ENCODE measurements around the gene PLCL2. TPM values are rescaled to one million over a fixed set of nuclear protein-coding genes. Genes with fewer than 3 reads are reported as not detected.

Gene PLCL2
- total and polyA plus RNA-seq, 10 of the 15 experiments (the other 5 are each of a cell fraction or from before 2014, with no cell fraction given): 7.5 to 37.3 (median 21.7) TPM

DNA sequence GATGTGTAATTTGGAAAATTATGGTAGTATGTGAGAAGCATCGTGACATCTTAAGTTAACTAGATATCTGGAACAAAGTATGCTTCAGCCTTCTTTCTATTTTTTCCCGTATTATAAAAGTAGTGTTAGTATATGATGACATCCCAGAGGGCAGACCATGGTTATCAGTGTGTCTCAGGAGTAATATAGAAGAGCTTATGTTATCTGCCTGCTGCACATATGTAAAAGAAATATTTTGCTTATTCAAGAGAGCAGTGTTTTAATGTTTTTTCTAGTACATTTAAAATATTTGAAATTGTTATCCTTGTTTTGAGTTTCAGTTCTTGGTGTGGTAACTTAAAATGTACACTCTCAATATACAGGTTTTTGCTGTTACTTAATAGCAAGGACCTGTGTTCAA is 24.1 kb downstream of the PLCL2 start:
- ChIA-PET SMC1A (ENCODE audit: uncharacterized antibody, unreplicated experiment) (interaction anchor here (1.0 to 7.9 kb wide), 12 partner anchors 10 to 287 kb away, joined by 3 to 91 read pairs (median 8); no protein-coding TSS in a partner anchor), RAD21 (ENCODE audit: unreplicated experiment) (interaction anchor here (0.7 to 9.1 kb wide), 7 partner anchors 12 to 244 kb away, joined by 3 to 76 read pairs (median 3); partner anchors contain the start of gene PLCL2), CTCF (interaction anchor here (1.5 to 5.2 kb wide), 7 partner anchors 13 to 117 kb away, joined by 6 to 26 read pairs (median 9); partner anchors contain the start of gene PLCL2), POLR2A (interaction anchor here (0.6 to 1.8 kb wide), 6 partner anchors 8 to 222 kb away, joined by 3 to 4 read pairs (median 4); no protein-coding TSS in a partner anchor)
- in situ Hi-C loops (cut with MboI): loop anchor here (25.0 kb wide), 1 partner anchor 1547 kb away; no protein-coding TSS in a partner anchor
- no peaks in the 10 kb centered on the region for H4K20me1 ChIP-seq (ENCODE audit: control insufficient read depth, insufficient read depth)
- FAIRE-seq (no peak), DNase-seq (ENCODE audit: low read depth, low spot score) (no peak), ATAC-seq (no peak)
- no peak overlapping the region for H3K4me2 ChIP-seq (ENCODE audit: control insufficient read depth, insufficient read depth)
- no peak overlapping the region for H3K9ac ChIP-seq (ENCODE audit: control insufficient read depth, insufficient read depth, low read length)
- no peak overlapping the region for H3K27ac ChIP-seq (ENCODE audit: control insufficient read depth, insufficient read depth)
- H3K9me3 ChIP-seq (replicated peaks; ENCODE audit: control insufficient read depth, insufficient read depth, low read length): peaks cover 2% of the 10 kb centered on the region; the same call in 2 of the 3 replicates
- H3K4me1 ChIP-seq (ENCODE audit: control insufficient read depth, insufficient read depth, low read length): peaks cover 55% of the 10 kb centered on the region
- H3K4me3 ChIP-seq: no peak overlapping the region
- no peak overlapping the region for H2AFZ ChIP-seq (ENCODE audit: control insufficient read depth, low read depth, low read length)
- BruUV-seq (replicated peaks): no TSS peak
- no peaks in the 10 kb centered on the region for H3K36me3 ChIP-seq (ENCODE audit: control insufficient read depth in 2 of 2, insufficient read depth in 2 of 2, low read length in 1 of 2)
- 98% methylated on average over 2 of the region's 2 CpGs for WGBS (ENCODE audit: insufficient coverage, insufficient replicate concordance, low lambda C conversion rate, missing lambda C conversion rate)
- H3K27me3 ChIP-seq (replicated peaks in 1 of 2; ENCODE audit: control insufficient read depth in 2 of 2, insufficient read depth in 2 of 2, low read length in 1 of 2): no peaks in the 10 kb centered on the region
- peaks cover 94% of the 10 kb centered on the region for H3K79me2 ChIP-seq (ENCODE audit: control insufficient read depth, insufficient read depth, low read length)
- intact Hi-C loops (cut with micrococcal nuclease; ENCODE audit: unreplicated experiment): loop anchor here (5.0 kb wide), 1 partner anchor 138 kb away; no protein-coding TSS in a partner anchor
- TF ChIP-seq FOXK2 (IDR thresholded peaks at IDR 0.05): no peak
- no peak for TF ChIP-seq SREBF1 (IDR thresholded peaks at IDR 0.05; ENCODE audit: low read length)
- TF ChIP-seq, protein P1, sequence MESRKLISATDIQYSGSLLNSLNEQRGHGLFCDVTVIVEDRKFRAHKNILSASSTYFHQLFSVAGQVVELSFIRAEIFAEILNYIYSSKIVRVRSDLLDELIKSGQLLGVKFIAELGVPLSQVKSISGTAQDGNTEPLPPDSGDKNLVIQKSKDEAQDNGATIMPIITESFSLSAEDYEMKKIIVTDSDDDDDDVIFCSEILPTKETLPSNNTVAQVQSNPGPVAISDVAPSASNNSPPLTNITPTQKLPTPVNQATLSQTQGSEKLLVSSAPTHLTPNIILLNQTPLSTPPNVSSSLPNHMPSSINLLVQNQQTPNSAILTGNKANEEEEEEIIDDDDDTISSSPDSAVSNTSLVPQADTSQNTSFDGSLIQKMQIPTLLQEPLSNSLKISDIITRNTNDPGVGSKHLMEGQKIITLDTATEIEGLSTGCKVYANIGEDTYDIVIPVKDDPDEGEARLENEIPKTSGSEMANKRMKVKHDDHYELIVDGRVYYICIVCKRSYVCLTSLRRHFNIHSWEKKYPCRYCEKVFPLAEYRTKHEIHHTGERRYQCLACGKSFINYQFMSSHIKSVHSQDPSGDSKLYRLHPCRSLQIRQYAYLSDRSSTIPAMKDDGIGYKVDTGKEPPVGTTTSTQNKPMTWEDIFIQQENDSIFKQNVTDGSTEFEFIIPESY (IDR thresholded peaks at IDR 0.05): no peak
- TF ChIP-seq, protein P2, sequence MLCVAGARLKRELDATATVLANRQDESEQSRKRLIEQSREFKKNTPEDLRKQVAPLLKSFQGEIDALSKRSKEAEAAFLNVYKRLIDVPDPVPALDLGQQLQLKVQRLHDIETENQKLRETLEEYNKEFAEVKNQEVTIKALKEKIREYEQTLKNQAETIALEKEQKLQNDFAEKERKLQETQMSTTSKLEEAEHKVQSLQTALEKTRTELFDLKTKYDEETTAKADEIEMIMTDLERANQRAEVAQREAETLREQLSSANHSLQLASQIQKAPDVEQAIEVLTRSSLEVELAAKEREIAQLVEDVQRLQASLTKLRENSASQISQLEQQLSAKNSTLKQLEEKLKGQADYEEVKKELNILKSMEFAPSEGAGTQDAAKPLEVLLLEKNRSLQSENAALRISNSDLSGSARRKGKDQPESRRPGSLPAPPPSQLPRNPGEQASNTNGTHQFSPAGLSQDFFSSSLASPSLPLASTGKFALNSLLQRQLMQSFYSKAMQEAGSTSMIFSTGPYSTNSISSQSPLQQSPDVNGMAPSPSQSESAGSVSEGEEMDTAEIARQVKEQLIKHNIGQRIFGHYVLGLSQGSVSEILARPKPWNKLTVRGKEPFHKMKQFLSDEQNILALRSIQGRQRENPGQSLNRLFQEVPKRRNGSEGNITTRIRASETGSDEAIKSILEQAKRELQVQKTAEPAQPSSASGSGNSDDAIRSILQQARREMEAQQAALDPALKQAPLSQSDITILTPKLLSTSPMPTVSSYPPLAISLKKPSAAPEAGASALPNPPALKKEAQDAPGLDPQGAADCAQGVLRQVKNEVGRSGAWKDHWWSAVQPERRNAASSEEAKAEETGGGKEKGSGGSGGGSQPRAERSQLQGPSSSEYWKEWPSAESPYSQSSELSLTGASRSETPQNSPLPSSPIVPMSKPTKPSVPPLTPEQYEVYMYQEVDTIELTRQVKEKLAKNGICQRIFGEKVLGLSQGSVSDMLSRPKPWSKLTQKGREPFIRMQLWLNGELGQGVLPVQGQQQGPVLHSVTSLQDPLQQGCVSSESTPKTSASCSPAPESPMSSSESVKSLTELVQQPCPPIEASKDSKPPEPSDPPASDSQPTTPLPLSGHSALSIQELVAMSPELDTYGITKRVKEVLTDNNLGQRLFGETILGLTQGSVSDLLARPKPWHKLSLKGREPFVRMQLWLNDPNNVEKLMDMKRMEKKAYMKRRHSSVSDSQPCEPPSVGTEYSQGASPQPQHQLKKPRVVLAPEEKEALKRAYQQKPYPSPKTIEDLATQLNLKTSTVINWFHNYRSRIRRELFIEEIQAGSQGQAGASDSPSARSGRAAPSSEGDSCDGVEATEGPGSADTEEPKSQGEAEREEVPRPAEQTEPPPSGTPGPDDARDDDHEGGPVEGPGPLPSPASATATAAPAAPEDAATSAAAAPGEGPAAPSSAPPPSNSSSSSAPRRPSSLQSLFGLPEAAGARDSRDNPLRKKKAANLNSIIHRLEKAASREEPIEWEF (IDR thresholded peaks at IDR 0.05; ENCODE audit: insufficient replicate concordance, low read depth, low read length): no peak
- no peak for TF ChIP-seq CREB1 (IDR thresholded peaks at IDR 0.05; ENCODE audit: low read depth)
- no peak for TF ChIP-seq REST (IDR thresholded peaks at IDR 0.05; ENCODE audit: low read depth, low read length)
- TF ChIP-seq BACH1 (IDR thresholded peaks at IDR 0.05; ENCODE audit: borderline replicate concordance): no peak
- no peak for TF ChIP-seq MYB (IDR thresholded peaks at IDR 0.05; ENCODE audit: borderline replicate concordance, low read depth, low read length)
- TF ChIP-seq SPI1 (IDR thresholded peaks at IDR 0.05; ENCODE audit: borderline replicate concordance, insufficient read depth, low read depth, low read length): no peak
- no peak for TF ChIP-seq RUNX3 (IDR thresholded peaks at IDR 0.05; ENCODE audit: low read length)
- no peak for TF ChIP-seq SRF (IDR thresholded peaks at IDR 0.05; ENCODE audit: low read depth in 2 of 2, low read length in 2 of 2)
- TF ChIP-seq ZNF217 (IDR thresholded peaks at IDR 0.05): no peak
- no peak for TF ChIP-seq KAT2A (conservative IDR thresholded peaks at IDR 0.05; ENCODE audit: control insufficient read depth, low read depth, low read length)
- no peak for TF ChIP-seq NR2C1 (IDR thresholded peaks at IDR 0.05)

Data from GM12878 (cell line).